Bone marrow (tissue), 2 donors: ENCODE measurements around the gene GSTA2.
"Not testable (repeated sequence)": the region's sequence is repeated elsewhere in the genome, so short reads cannot be mapped to it uniquely, and the experiment has no call there.

Source experiments
- DNase-seq, 2 donors: peaks; one replicate each; lab custom pipeline; 2025; lab: John Stamatoyannopoulos, UW

GSTA2 gene

DNA sequence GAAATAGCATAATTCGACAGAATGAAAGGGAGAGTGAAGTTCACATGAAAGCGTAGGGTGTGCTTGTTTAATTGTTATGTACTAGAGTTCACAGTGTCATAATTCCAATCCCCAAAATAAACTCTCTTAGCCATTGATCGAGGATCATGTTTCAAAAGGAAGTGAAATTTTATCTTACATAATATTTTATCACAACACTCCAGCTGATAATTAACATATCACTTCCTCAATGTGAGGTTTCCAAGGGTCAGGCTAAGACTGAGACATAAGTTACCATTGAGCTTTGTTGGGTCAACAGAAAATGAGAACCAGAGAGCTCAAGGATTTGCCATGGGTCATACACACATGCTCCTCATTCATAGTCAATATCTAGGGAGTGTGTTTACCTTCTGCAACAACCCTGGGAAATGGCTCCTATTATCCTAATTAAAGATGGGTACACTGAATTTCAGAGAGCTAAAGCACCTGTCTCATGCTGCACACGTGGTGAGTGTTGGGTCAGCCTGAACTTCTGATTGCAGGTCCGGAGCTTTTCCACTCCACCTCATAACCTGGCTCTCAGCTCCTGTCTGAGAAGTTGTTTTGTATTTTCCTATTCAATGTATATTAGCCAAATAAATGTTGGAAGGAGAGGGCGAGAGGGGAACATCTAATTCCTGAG is 3.0 kb downstream of the GSTA2 start:
- DNase-seq: no peak

DNA sequence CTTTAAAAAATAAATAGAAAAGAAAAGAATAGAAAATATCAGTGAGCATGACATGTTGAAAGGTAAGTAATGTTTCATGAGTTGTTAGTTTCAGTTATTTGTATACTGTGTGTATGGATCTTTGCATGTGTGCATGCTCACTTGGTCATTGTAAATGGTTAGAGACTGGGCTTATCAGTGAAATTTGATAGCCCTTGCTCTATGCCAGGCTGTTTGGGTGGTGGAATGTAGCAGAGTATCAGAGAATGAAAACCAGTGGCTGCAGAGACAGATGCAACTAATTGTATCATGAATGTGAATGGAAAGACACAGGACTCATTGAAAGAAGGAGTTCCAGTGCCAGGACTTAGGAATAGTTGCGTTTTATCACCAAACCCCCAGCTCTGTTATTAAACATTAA is 4.2 kb downstream of the GSTA2 start:
- DNase-seq: no peak

DNA sequence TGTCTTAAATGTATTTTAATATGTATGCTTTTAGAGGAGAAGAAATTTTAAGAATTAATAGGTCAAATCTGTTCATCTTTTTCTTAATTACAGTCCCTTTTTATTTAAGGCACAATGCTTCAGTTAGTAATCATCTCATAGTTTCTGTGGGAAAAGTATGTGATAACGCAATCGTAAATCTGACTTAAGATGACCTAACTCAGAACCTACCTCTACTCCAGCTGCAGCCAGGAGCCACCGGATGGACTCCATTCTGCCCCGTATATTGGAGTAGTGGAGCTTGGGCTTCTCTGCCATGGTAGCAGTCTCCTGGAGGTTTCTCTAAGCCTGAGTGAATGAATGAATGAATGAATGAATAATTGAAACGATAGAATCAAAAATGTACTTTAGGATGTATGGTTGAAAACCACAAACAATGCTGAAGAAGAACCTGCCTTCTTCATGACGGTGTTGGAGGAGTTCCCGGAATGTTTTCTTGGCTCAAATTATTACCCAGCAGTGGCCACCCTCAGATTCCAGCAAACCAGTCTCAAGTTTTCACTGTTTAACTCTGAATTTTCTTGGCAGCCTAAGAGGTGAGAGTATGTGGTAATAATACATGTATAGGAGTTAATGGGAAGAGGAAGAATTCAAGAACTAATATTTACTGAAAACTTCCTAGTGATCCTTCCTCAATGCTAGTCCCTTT is 5.5 kb downstream of the GSTA2 start:
- not testable (repeated sequence) for DNase-seq

DNA sequence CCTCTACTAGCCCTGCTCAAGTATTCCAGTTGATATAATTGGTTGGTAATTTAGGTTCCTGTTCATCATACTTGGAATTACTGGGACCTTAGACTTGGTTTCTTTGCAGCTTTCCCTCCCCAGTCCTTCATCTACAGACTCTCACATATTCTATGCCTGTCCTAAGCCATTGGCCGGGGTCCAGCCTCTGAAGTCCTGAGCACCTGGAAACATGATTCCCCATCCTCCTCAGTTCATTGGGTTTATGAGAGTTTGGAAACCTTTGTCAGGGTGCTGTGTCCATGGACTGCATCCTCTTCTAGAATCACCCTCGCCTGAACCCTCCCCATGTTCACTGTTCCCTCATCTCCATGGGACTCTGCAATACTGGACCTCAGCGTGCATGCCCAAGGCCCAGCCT is 8.8 kb downstream of the GSTA2 start:
- no peak for DNase-seq

DNA sequence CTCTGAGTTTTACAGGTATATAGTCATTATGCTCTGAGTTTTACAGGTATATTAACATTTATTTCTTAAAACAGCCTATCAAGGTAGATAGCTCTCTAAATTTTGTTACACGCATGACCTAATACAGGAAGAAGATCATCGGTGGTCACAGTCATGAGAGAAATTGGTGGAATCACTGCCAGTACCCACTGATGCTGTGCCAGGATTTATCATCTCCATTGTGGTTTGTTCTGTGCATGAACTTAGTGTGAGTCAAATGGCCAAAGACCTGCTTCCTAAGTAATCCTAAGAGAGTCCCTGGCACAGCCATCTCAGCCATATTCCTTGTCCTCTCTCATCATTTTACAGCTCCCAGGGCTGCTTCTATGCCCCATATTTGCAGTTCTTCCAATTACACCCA is 10.1 kb downstream of the GSTA2 start:
- DNase-seq: not testable (repeated sequence)

DNA sequence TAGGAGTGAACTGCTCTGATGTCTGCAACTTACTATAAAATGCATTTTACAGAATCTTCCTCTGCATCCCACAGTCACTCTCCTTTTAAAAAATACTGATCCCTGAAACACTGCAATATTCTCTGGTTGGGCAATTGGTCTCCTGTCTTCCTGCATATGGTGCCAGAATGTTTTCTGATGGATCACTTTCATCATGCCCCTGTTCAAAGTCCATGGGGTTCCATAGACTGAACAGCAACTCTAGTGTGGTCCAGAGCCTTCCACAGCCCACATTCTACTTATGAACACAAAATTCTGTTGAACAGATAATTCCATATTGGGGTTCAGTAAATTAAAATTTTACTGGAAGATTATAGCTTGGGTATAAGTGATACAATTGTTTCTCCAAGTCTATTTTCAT is 11.0 kb downstream of the GSTA2 start:
- no peak for DNase-seq

DNA sequence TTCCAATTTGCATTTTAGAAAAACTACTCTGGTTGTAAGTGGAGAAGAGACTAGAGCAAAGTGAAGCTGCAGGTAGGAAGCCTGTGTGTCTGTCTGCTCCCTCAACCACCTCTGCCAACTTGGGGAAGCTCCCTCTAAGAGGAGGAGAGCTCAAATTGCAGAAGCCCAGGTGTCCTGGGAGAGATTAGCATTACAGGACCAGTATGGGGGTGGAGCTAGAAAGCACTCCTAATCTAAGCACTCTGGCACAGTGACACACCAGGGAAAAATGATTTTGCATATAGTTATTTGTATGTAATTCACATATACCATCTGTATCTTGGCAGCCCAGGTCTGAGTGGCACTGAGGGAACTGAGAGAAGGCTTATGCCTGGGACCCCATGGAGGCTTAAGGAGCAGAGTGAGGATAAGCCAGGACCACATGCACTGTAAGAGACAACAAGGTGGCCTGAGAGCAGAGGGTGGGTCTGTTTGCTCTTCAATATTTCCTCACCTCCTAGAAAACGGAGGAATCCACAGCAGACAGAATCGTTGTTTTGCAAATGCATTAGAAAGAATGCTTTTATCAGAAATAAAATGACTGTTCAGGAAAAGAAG is 13.6 kb downstream of the GSTA2 start:
- DNase-seq: no peak

DNA sequence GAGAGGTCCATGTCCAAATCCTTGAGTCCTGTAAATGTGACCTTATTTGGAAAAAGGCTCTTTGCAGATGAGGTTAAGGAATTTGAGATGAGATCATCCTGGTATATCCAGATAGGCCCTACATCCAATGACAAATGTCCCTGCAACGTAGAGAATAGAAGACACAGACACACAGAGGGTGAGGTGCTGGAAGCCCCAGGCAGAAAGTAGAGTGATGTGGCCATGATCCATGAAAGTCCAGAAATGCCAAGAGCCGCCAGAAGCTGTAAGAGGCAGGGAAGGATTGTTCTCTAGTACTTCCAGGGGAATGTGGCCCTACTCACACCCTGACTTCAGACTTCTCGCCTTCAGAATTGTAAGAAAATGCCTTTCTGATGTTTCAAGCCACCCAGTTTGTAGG is 16.0 kb downstream of the GSTA2 start:
- not testable (repeated sequence) for DNase-seq

DNA sequence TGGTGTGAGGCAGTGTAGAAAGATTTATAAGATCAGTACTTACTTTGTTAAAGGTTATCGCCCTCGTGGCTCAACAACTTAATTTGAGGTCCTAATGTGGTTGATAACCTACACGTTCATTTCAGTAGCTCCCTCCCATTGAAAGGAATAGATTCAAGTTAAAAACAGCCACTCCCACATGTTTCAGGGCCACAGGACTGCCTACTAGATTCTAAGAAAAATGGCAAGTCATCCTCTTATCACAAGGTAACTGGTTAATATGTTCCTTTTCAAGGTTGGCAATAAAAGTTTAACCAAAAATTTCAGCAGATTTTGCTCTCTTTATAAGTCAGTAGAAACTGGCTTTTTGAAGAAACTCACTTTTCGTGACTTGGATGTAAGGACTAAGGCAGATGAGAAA is 17.1 kb downstream of the GSTA2 start:
- no peak for DNase-seq

DNA sequence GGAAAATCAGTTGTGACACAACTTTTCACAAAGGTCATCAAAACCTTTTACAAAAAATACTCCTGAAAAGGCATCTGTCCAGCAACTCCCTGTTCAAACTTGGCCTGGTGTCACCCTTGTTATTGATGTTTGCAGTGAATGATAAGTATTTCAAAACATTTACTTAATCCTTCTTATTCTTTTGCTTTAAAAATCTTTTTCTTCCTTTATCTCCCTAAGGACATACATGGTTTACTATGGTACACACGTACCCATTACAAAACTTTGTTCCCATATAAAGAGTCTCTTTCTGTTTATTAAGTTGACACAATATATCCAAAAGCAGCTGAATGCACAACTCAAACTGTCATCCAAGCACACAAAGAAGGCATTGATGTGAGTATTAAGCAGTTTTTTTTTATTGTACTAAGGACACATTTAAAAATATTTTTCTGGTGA is 17.5 kb downstream of the GSTA2 start:
- no peak for DNase-seq

DNA sequence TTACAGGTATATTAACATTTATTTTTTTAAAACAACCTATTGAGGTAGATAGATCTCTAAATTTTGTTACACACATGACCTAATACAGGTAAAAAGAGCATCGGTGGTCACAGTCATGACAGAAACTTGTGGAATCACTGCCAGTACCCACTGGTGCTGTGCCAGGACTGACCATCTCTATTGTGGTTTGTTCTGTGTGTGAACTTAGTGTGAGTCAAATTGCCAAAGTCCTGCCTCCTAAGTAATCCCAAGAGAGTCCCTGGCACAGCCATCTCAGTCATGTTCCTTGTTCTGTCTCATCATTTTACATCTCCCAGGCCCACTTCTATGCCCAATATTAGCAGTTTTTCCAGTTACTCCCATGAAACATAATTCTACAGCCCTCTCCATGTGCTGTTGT is 21.4 kb downstream of the GSTA2 start:
- no peak for DNase-seq

DNA sequence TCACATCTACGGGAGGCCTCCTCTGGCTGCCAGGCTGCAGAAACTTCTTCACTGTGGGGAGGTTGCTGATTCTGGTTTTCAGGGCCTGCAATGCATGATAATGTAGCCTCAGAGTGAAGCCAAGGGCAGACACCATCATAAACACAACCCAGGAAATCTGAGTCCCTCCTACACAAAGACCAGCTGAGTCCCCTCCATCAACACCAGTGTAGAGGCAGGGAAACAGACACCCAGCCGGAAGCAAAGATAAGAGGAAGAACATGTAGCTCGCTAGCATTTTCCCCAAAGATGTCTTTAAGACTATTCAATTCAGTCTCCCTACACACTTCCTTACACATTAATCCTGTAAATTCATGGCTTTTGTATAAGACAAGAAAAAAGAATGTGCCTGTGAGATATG is 23.6 kb downstream of the GSTA2 start:
- DNase-seq: no peak

DNA sequence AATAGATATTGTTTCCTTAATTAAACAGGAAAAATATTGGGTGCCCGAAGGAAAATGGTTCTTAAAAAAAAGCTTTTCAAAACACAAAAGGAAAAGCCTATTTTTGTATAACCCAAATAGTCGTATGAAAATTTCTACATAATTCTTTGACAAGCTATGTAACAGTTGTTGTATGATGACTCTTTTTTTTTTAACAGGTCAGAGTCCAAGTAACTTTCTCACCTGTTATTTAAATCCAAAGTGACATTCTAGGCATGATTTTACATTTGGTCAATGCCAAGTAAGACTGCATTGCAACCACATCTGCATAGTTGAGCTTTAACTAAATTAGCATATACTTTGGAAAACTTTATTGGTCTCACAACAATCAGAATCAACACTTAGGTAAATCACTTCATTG is 24.1 kb downstream of the GSTA2 start:
- DNase-seq: no peak

DNA sequence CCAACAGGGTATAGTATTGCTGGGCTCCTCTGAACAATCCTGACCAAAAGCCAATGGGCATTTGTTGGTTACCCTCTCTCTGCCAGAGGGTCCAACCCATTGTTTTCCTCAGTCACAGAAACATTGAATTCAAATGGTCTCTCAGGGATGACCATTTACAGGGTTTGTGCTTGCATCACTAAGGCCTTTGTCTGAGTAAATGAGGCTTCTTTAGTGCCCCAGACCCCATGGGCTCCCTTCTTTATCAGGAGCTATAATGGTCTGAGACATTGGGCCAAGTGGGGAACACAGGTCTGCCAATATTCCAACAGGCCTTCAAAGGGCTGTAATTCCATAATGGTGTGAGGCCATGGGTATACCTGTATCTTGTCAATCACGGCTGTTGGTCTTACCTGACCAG is 27.1 kb downstream of the GSTA2 start:
- no peak for DNase-seq

DNA sequence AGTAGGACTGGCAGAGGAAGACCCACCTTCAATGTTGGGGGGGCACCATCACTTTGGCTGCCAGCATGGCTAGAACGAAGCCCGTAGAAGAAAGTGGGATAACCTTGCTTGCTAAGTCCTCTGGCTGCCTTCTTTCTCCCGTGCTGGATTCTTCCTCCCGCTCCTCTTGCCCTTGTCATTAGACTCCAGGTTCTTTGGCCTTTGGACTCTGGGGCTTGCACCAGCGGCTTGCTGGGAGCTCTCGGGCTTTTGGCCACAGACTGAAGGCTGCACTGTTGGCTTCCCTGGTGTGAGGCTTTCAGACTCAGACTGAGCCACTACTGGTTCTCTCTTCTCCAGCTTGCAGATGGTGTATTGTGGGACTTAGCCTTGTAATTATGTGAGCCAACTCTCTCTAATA is 28.2 kb downstream of the GSTA2 start:
- DNase-seq: no peak

DNA sequence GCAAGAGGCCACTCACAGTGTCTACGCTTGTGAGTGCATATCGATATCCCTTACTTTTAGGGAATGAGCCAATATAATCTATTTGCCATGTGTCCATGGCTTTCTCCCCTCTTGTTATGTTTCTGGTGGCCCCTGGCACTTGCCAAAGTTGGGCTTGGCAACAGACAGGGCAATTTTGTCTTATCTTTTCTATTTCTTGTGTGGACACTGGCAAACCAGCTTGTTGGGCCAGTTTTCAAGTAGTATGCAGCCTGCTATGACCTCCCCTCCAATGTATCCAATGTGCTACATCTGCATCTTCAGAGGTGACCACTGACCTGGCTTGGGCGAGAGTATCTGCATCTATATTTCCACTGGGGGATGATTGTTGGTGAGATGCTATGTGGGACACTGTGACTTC is 29.2 kb downstream of the GSTA2 start:
- no peak for DNase-seq

DNA sequence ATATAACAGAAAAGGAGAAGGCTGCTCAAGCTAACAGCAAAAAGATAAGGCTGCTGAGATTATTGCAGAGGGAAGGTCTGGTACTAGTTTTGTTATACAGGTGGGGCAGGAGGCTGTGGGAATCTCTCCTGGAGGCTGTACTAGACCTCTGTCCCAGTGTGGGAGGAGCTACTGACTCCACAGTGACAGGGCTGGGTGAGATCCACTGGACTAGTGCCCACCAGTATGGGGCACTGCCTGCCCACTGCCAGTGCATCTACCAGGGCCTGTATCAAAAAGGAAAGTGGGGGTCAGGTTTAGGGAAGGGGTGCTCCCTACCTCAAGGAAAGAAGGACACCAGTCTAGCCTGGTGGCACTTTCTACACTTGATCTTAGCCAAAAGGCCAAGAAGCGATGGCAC is 30.1 kb downstream of the GSTA2 start:
- DNase-seq: no peak

DNA sequence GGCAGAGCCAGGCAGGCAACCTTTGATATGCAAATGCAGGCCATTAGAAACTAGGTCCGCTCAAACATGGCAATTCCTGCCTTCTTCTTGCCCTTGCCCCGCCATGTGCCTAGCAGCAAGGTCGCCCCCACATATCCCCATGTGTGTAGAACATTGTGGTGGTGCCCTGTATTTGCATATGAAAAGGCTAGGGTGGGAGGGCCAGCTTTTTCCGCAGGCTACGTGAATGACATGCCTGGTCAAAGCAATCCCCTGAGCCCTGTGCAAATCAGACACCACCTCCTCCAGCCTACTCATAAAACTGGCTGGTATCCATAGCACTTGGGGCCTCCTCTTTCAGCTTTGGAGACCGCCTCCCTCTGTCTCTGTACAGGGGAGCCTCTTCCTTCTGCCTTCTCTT is 31.6 kb downstream of the GSTA2 start:
- DNase-seq: no peak

DNA sequence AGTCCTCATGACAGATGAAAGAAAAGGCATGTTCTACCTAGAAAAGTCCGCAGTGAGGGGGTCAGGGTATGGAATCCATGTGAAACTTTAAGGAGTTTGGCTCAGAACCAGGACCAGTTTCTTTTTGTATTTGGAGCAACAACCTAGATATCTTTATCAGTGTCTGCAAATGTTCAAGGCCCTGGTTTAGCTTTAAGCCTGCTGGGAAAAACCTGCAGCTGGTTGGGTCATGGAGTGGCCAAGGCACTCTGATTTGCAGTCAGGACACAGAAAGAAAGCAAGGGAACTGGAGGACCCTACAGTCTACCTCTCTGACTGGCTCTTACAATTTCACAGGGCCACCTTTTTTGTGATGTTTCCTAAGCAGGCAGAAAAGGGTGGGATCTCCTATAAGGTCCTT is 33.7 kb downstream of the GSTA2 start:
- DNase-seq: no peak

DNA sequence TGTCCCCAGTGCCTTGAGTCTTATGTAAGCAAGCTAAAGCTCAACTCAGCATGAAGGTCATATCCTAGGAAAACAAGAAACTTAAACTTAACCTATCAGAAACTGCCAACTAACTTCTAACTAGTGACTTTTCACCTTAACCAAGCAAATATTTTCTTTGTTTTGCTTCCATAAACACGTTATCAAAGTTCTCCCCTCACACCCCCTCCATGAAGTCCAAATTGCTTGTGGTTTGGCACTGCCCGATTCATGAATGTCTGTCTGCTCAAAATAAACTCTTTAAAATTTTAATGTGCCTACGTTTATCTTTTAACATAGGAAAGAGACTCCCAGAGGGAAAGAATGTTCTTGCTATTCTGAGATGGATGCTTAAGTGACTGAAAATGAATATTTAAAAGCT is 34.9 kb downstream of the GSTA2 start:
- DNase-seq: no peak

DNA sequence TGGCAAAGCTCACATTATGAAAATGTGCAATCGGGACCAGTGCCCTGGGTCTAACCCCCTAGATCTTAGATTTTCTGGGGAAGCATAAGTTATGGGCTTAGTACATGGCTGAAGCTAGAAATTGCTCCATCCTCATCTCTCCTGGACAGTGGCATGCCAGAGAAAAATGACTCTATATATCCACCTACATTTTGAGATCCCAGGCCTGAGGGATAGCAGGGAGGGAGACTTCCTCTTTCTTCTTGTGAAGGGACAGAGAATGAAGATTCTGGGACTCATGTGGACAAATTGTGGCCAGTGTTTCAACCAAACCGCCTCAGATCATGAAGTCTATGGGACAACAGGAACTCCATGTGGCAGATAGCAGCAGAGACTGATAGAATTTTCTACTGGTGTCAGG is 35.4 kb downstream of the GSTA2 start:
- no peak for DNase-seq

DNA sequence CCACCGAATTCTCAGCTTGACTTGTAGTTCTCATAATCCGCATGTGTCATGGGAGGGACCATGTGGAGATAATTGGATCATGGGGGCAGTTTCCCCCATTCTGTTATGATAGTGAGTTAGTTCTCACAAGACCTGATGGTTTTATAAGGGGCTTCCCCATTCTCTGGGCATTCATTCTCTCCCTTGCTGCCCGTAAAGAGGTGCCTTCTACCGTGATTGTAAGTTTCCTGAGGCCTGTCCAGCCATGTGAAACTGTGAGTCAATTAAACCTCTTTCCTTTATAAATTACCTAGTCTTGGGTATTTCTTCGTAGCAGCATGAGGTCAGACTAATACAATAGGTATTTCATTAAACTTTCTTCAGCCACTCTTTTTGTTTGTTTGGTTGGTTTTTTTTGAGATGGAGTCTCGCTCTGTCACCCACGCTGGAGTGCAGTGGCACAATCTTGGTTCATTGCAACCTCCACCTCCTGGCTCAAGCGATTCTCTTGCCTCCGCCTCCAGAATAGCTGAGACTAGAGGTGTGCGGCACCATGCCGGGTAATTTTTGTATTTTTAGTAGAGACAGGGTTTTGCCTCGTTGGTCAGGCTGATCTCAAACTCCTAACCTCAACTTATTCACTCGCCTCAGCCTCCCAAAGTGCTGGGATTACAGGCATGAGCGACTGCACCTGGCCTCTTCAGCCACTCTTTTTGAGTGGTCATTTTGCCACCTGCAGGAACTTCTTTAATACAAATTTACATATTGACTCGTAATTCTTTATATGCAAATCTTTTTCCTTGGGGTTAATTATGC is 36.3 kb downstream of the GSTA2 start:
- no peak for DNase-seq

DNA sequence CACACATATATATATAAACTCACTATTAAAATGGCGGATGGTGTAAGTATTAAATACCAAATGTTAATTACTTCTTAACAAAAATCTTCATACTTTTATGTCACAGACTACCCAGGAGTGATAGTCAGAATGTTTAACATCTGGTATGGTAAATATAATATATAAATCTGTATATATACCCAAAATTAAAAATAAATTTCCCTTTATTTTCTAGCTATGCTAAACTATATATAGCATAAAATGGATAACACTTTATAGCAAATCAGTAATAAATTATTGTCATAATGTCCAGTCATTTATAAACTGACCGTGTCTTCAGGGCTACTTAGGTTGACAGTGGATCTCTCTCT is 37.1 kb downstream of the GSTA2 start:
- DNase-seq: no peak
